Measurements from ENCODE around the gene EXOC8. TPM values are rescaled to one million over a fixed set of nuclear protein-coding genes. Genes with fewer than 3 reads are reported as not detected.

Gene EXOC8
- total and polyA plus RNA-seq, 2 of the 13 experiments (the other 11 are each of a cell fraction or from before 2014, with no cell fraction given): 2.1 to 7.9 TPM

- in situ Hi-C loops (cut with HindIII; ENCODE audit: extremely low pct_ligation_motif_present, low pct_unique_long_range_greater_than_20kb): no loop called here
- H3K27me3 ChIP-seq (ENCODE audit: control insufficient read depth in 1 of 2, insufficient read depth in 2 of 2, low read length in 2 of 2): peaks cover 0 to 2% of the 10 kb centered on the region in 2 experiments; a peak in 1 of 5 replicates
- intact Hi-C loops (cut with micrococcal nuclease; ENCODE audit: unreplicated experiment): no loop called here
- DNase-seq (ENCODE audit: low spot score) (no peak), FAIRE-seq (no peak), ATAC-seq (no peak)
- H3K4me2 ChIP-seq (ENCODE audit: low read depth, low read length): no peak overlapping the region
- no peak overlapping the region for H3K9ac ChIP-seq (ENCODE audit: insufficient read depth, low read depth, low read length)
- H4K20me1 ChIP-seq (ENCODE audit: insufficient read depth, low read length): no peaks in the 10 kb centered on the region
- no peak overlapping the region for H3K4me3 ChIP-seq (replicated peaks in 1 of 3; ENCODE audit: insufficient read depth in 1 of 3, low read depth in 2 of 3, low read length in 3 of 3)
- no peak overlapping the region for H3K27ac ChIP-seq (ENCODE audit: extremely low read length, insufficient read depth, low read length)
- no TSS peak for BruUV-seq (replicated peaks)
- H3K9me3 ChIP-seq (ENCODE audit: low read length): no peaks in the 10 kb centered on the region
- ChIA-PET CTCF (ENCODE audit: low intra/inter-chr PET ratio, low total read pairs) (no interaction called here), POLR2A (no interaction called here)
- H3K4me1 ChIP-seq (ENCODE audit: insufficient read depth, low read length): peaks cover 14% of the 10 kb centered on the region; the same call in 1 of the 2 replicates
- H2AFZ ChIP-seq (ENCODE audit: low read length): no peak overlapping the region
- no peaks in the 10 kb centered on the region for H3K36me3 ChIP-seq (replicated peaks in 1 of 2; ENCODE audit: control insufficient read depth in 1 of 2, insufficient read depth in 2 of 2, low read length in 2 of 2)
- WGBS (ENCODE audit: low lambda C conversion rate): 59% methylated on average over 8 of the region's 8 CpGs
- no peaks in the 10 kb centered on the region for H3K79me2 ChIP-seq (ENCODE audit: insufficient read depth, low read length)
- TF ChIP-seq ISX (CRISPR knock-in tag; conservative IDR thresholded peaks at IDR 0.05) (no peak), TOPORS (CRISPR knock-in tag; IDR thresholded peaks at IDR 0.05) (no peak)
Observed at GRCh38 chr1:231311720-231312431, 25.8 kb downstream of the EXOC8 start.

DNA sequence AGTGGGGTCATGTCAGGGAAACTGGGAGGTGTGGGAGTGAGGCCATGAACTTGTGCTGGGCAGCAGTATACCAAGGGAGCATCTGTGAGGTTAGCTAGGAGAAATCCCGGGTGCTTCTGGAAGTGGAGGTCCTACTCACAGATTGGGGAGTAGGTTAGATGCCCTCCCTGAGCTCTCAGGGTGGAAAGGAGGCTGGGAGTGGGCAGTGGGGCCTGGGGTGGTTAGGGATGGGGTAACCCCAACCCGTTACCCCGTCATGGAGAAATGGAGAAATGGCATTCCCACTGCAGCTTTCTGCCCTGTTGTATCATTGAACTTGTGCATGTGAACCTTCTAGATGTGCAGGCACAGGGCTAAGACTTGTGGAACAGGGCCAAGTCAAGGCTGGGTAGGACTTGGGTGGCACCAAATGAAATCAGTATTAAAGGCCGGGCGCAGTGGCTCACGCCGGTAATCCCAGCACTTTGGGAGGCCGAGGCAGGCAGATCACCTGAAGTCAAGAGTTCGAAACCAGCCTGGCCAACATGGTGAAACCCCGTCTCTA is 27.2 kb downstream of the EXOC8 start:
- DNase-seq (ENCODE audit: low spot score): no peak
- no peak overlapping the region for H3K4me3 ChIP-seq (replicated peaks in 1 of 3; ENCODE audit: insufficient read depth in 1 of 3, low read depth in 2 of 3, low read length in 3 of 3)

More for the DNA sequence above, 27.2 kb downstream of the EXOC8 start:
- no peak overlapping the region for H3K4me2 ChIP-seq (ENCODE audit: low read depth, low read length)
- no peaks in the 10 kb centered on the region for H3K79me2 ChIP-seq (ENCODE audit: insufficient read depth, low read length)
- ChIA-PET POLR2A (no interaction called here), CTCF (ENCODE audit: low intra/inter-chr PET ratio, low total read pairs) (no interaction called here)
- no peaks in the 10 kb centered on the region for H3K36me3 ChIP-seq (replicated peaks in 1 of 2; ENCODE audit: control insufficient read depth in 1 of 2, insufficient read depth in 2 of 2, low read length in 2 of 2)
- no peak overlapping the region for H3K9ac ChIP-seq (ENCODE audit: insufficient read depth, low read depth, low read length)
- no TSS peak for BruUV-seq (replicated peaks)
- H3K27me3 ChIP-seq (ENCODE audit: control insufficient read depth in 1 of 2, insufficient read depth in 2 of 2, low read length in 2 of 2): peaks cover 0 to 2% of the 10 kb centered on the region in 2 experiments; a peak in 1 of 5 replicates
- no peak overlapping the region for H3K27ac ChIP-seq (ENCODE audit: extremely low read length, insufficient read depth, low read length)
- ATAC-seq (no peak), FAIRE-seq (no peak)
- TF ChIP-seq ADNP (CRISPR knock-in tag; IDR thresholded peaks at IDR 0.05): no peak
- no peak for TF ChIP-seq SP5 (CRISPR knock-in tag; IDR thresholded peaks at IDR 0.05; ENCODE audit: borderline replicate concordance, low read depth)
- no peak for TF ChIP-seq NR0B2 (CRISPR knock-in tag; IDR thresholded peaks at IDR 0.05)
- TF ChIP-seq CENPT (CRISPR knock-in tag; IDR thresholded peaks at IDR 0.05; ENCODE audit: low read depth): no peak
- no peaks in the 10 kb centered on the region for H3K9me3 ChIP-seq (ENCODE audit: low read length)
- in situ Hi-C loops (cut with HindIII; ENCODE audit: extremely low pct_ligation_motif_present, low pct_unique_long_range_greater_than_20kb) (no loop called here), intact Hi-C loops (cut with micrococcal nuclease; ENCODE audit: unreplicated experiment) (no loop called here)
- H4K20me1 ChIP-seq (ENCODE audit: insufficient read depth, low read length): no peaks in the 10 kb centered on the region
- peaks cover 14% of the 10 kb centered on the region; the same call in 1 of the 2 replicates for H3K4me1 ChIP-seq (ENCODE audit: insufficient read depth, low read length)
- H2AFZ ChIP-seq (ENCODE audit: low read length): no peak overlapping the region
- 69% methylated on average over 10 of the region's 10 CpGs for WGBS (ENCODE audit: low lambda C conversion rate)

Measured in HepG2 (cell line).